NT2/D1 (cell line): ENCODE measurements around the gene PLEKHA4.
"Not testable (repeated sequence)": the region's sequence is repeated elsewhere in the genome, so short reads cannot be mapped to it uniquely, and the experiment has no call there.

Source experiments
- DNase-seq: peaks from one replicate; pipeline ENCODE4 v3.0.0-alpha.2; 2011; ENCODE audit warnings: low read depth, low spot score
- H3K27me3 ChIP-seq: 2 replicates; pipeline ENCODE4 v1.6.0; 2011; ENCODE audit warnings: mild to moderate bottlenecking; ENCODE audit not compliant: insufficient read length, insufficient read depth
- H3K36me3 ChIP-seq: 2 replicates; pipeline ENCODE4 v1.6.1; 2011; ENCODE audit warnings: mild to moderate bottlenecking, low read length, mixed read lengths; ENCODE audit not compliant: insufficient read depth, insufficient read length
- H3K4me1 ChIP-seq: 2 replicates; pipeline ENCODE4 v1.5.1; 2011; ENCODE audit not compliant: insufficient read depth, insufficient read length
- H3K4me3 ChIP-seq: 2 replicates; pipeline ENCODE4 v1.5.1; 2011; ENCODE audit warnings: low read depth; ENCODE audit not compliant: insufficient read length
- H3K9ac ChIP-seq: 2 replicates; pipeline ENCODE4 v1.6.0; 2011; ENCODE audit warnings: low read depth; ENCODE audit not compliant: insufficient read length
- H3K9me3 ChIP-seq: 2 replicates; pipeline ENCODE4 v1.5.1; 2011; ENCODE audit warnings: mild to moderate bottlenecking, low read length; ENCODE audit not compliant: insufficient read depth
- SUZ12 ChIP-seq: IDR thresholded peaks from 2 replicates; pipeline ENCODE4 v1.6.1; 2011; ENCODE audit not compliant: insufficient read length, insufficient read depth; ENCODE audit errors: extremely low read depth
- YY1 ChIP-seq: IDR thresholded peaks from 2 replicates; pipeline ENCODE4 v1.6.1; 2011; ENCODE audit not compliant: insufficient read length, insufficient read depth
- ZNF274 ChIP-seq: IDR thresholded peaks from 2 replicates; pipeline ENCODE4 v1.6.1; 2011; ENCODE audit warnings: mild to moderate bottlenecking, low read depth, low read length

Gene PLEKHA4

GRCh38 chr19:48897181-48897580 lies 28.8 kb upstream of the PLEKHA4 start:
- peaks cover 4% of the 10 kb centered on the region for H3K4me1 ChIP-seq

GRCh38 chr19:48896191-48896720 lies 27.8 kb upstream of the PLEKHA4 start:
- no peaks in the 10 kb centered on the region for H3K9me3 ChIP-seq
- peaks cover 4% of the 10 kb centered on the region for H3K4me1 ChIP-seq
- H3K9ac ChIP-seq, result peak overlapping the region; percentile 10
- no peak for DNase-seq
- no peak overlapping the region for H3K4me3 ChIP-seq
- H3K36me3 ChIP-seq, result no peaks in the 10 kb centered on the region
- no peaks in the 10 kb centered on the region for H3K27me3 ChIP-seq
- TF ChIP-seq YY1, result no peak
- no peak for TF ChIP-seq SUZ12
- no peak for TF ChIP-seq ZNF274

More at GRCh38 chr19:48897181-48897580, 28.8 kb upstream of the PLEKHA4 start:
- no peak overlapping the region for H3K9ac ChIP-seq
- TF ChIP-seq YY1, result no peak
- no peak for TF ChIP-seq SUZ12
- no peak for TF ChIP-seq ZNF274
- no peaks in the 10 kb centered on the region for H3K9me3 ChIP-seq
- no peak overlapping the region for H3K4me3 ChIP-seq
- H3K27me3 ChIP-seq, result no peaks in the 10 kb centered on the region
- peaks cover 5% of the 10 kb centered on the region for H3K36me3 ChIP-seq
- DNase-seq, result no peak

GRCh38 chr19:48895226-48895625 lies 26.8 kb upstream of the PLEKHA4 start:
- Histone ChIP-seq H3K36me3 (no peaks in the 10 kb centered on the region), H3K9me3 (no peaks in the 10 kb centered on the region), H3K4me3 (no peak overlapping the region), H3K4me1 (peaks cover 4% of the 10 kb centered on the region), H3K9ac (no peak overlapping the region), H3K27me3 (no peaks in the 10 kb centered on the region)
- no peak for DNase-seq
- TF ChIP-seq YY1 (no peak), ZNF274 (no peak), SUZ12 (no peak)

- no peak for TF ChIP-seq SUZ12
- TF ChIP-seq ZNF274, result no peak
- TF ChIP-seq YY1, result no peak
- H3K9ac ChIP-seq, result no peak overlapping the region
- H3K36me3 ChIP-seq, result no peaks in the 10 kb centered on the region
- no peak overlapping the region for H3K4me3 ChIP-seq
- DNase-seq, result no peak
- no peaks in the 10 kb centered on the region for H3K9me3 ChIP-seq
- H3K27me3 ChIP-seq, result no peaks in the 10 kb centered on the region
- peaks cover 4% of the 10 kb centered on the region for H3K4me1 ChIP-seq
Measured at GRCh38 chr19:48890551-48890950, 22.1 kb upstream of the PLEKHA4 start.

DNA sequence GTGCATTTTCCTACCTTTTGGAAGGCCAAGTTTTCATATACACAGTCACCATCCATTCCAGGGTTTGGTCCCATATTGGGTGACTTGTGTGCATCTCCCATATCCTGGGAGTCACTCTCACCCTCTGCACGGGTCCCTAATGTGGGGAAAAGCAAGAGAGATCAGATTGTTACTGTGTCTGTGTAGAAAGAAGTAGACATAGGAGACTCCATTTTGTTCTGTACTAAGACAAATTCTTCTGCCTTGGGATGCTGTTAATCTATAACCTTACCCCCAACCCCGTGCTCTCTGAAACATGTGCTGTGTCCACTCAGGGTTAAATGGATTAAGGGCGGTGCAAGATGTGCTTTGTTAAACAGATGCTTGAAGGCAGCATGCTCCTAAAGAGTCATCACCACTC lies 21.1 kb upstream of the PLEKHA4 start:
- not testable (repeated sequence) for H3K36me3 ChIP-seq, H3K9ac ChIP-seq, DNase-seq, H3K27me3 ChIP-seq, H3K4me1 ChIP-seq, H3K9me3 ChIP-seq, H3K4me3 ChIP-seq

GRCh38 chr19:48887861-48888612 lies 19.6 kb upstream of the PLEKHA4 start:
- no peak overlapping the region for H3K4me3 ChIP-seq
- no peaks in the 10 kb centered on the region for H3K36me3 ChIP-seq
- no peaks in the 10 kb centered on the region for H3K9me3 ChIP-seq
- H3K4me1 ChIP-seq, result no peaks in the 10 kb centered on the region
- TF ChIP-seq ZNF274, result no peak
- no peak for TF ChIP-seq YY1
- no peak for TF ChIP-seq SUZ12
- no peak overlapping the region for H3K9ac ChIP-seq
- DNase-seq, result no peak
- no peaks in the 10 kb centered on the region for H3K27me3 ChIP-seq

GRCh38 chr19:48883726-48884125 lies 15.3 kb upstream of the PLEKHA4 start:
- no peak for DNase-seq
- TF ChIP-seq SUZ12 (no peak), ZNF274 (no peak), YY1 (no peak)
- no peaks in the 10 kb centered on the region for H3K4me1 ChIP-seq

More at GRCh38 chr19:48883726-48884125, 15.3 kb upstream of the PLEKHA4 start:
- H3K4me3 ChIP-seq, result no peak overlapping the region
- H3K9me3 ChIP-seq, result no peaks in the 10 kb centered on the region
- H3K27me3 ChIP-seq, result no peaks in the 10 kb centered on the region
- H3K9ac ChIP-seq, result no peak overlapping the region
- H3K36me3 ChIP-seq, result no peaks in the 10 kb centered on the region
